22Rv1 (cell line): ENCODE results near the gene SMYD3.

ENCODE experiments used
- ZFX ChIP-seq: fragments of 450-650 bp; IDR thresholded peaks from 2 replicates; pipeline ENCODE4 v1.6.1; 2017; ENCODE audit warnings: antibody characterized with exemption, borderline replicate concordance
- TF ChIP-seq, protein P1 (sequence below): fragments of 450-650 bp; IDR thresholded peaks from 2 replicates; pipeline ENCODE4 v1.5.1; 2017; ENCODE audit warnings: mild to moderate bottlenecking

DNA sequence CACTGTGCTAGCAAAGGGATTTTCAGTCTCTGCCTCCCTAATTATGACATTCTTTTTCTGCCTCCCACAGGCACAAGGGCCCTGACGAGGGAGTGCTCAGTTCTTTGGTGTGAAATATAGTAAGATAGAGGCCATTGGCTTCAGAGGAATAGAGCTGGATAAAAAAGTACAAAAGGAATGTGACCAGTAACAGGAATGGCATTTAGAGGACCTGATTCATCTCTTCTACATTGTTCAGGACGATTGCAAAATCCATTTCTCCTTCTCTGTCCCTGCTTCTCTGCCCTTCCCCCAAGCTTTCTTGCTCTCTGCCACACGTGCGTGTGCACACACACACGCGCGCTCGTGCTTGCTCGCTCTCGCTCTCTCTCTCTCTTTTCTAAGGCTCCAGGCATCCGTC, 684.1 kb downstream of the SMYD3 start:
- TF ChIP-seq, protein P1, sequence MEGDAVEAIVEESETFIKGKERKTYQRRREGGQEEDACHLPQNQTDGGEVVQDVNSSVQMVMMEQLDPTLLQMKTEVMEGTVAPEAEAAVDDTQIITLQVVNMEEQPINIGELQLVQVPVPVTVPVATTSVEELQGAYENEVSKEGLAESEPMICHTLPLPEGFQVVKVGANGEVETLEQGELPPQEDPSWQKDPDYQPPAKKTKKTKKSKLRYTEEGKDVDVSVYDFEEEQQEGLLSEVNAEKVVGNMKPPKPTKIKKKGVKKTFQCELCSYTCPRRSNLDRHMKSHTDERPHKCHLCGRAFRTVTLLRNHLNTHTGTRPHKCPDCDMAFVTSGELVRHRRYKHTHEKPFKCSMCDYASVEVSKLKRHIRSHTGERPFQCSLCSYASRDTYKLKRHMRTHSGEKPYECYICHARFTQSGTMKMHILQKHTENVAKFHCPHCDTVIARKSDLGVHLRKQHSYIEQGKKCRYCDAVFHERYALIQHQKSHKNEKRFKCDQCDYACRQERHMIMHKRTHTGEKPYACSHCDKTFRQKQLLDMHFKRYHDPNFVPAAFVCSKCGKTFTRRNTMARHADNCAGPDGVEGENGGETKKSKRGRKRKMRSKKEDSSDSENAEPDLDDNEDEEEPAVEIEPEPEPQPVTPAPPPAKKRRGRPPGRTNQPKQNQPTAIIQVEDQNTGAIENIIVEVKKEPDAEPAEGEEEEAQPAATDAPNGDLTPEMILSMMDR = no peak
- TF ChIP-seq ZFX = no peak
